Psoas muscle (tissue), 8 donors: Measurements from ENCODE around the gene METTL22. TPM values are rescaled to one million over a fixed set of nuclear protein-coding genes. Genes with fewer than 3 reads are reported as not detected.

Experiments
- ATAC-seq, 4 donors: fragments of 200-7000 bp; cut with Tn5 transposase; one replicate each; pipeline ENCODE4 v1.9.1; 2020; ENCODE audit warnings: moderate library complexity in 3 of 4, mild to moderate bottlenecking in 2 of 4
- DNase-seq, 2 donors: peaks; one replicate each; pipeline ENCODE4 v3.0.0-alpha.2; 2020
- H3K27ac ChIP-seq: fragments of 200-600 bp; one replicate; pipeline ENCODE4 v1.8.0; 2022
- H3K27me3 ChIP-seq, 3 donors: fragments of 200-600 bp in 1 of 3; one replicate each; pipeline versions ENCODE4 v1.6.1 to v1.8.0; 2013 to 2022; ENCODE audit warnings: low read length in 2 of 3, mild to moderate bottlenecking in 2 of 3, moderate library complexity in 1 of 3; ENCODE audit not compliant: insufficient read depth in 3 of 3
- H3K36me3 ChIP-seq, 2 donors: fragments of 200-600 bp in 1 of 2; one replicate each; pipeline versions ENCODE4 v1.6.1 to v1.8.0; 2013 to 2022; ENCODE audit warnings: low read depth in 1 of 2, mild to moderate bottlenecking in 1 of 2, moderate library complexity in 1 of 2; ENCODE audit not compliant: insufficient read depth in 1 of 2
- H3K4me1 ChIP-seq: fragments of 200-600 bp; one replicate; pipeline ENCODE4 v1.8.0; 2022
- H3K4me3 ChIP-seq: fragments of 200-600 bp; one replicate; pipeline ENCODE4 v1.8.0; 2022; ENCODE audit warnings: mild to moderate bottlenecking
- H3K9me3 ChIP-seq: fragments of 200-600 bp; one replicate; pipeline ENCODE4 v1.8.0; 2022
- WGBS, 3 donors: extraction: QIAGEN DNeasy Blood & Tissue Kit; methylation state at CpG; one replicate each; pipeline versions ENCODE4 v1.1.6 to v1.1.7; 2013; 5-methylcytosine and 5-hydroxymethylcytosine counted together
- intact Hi-C, 2 donors: fragments of 100-400 bp; cut with DNase I; formaldehyde crosslinking; loops; one replicate each; pipeline versions ENCODE4 v1.11.0 to v1.14.2; 2022
- polyA plus RNA-seq, 3 donors: library from polyadenylated mRNA; stranded (reverse); fragments of 200-250 nt; gene quantifications; one replicate each; pipeline ENCODE4 v1.2.3, GENCODE V29; 2013
- total RNA-seq, 4 donors: library from RNA; stranded (reverse); fragmentation: NEBNext Ultra II Directional in 2 of 4; extraction: Animal tissue kit (Norgen Biotek cat#: 25700) in 2 of 4; gene quantifications; one replicate each; pipeline versions ENCODE4 v1.2.1 to v1.2.4, GENCODE V29; 2021 to 2023
- TF ChIP-seq, protein P1 (sequence below): fragments of 200-600 bp; IDR thresholded peaks from one replicate; pipeline ENCODE4 v1.8.0; 2022; ENCODE audit warnings: antibody characterized with exemption
- donor health status: healthy with polysubstance abuse.
- donor health status: DM: no; HTN: no; CAD: no; lungs with moderate emphysema.
- donor health status: Bipolar disorder and iron deficiency.
- donor health status: healthy.
- donor health status: DM: yes; HTN: yes; CAD: no.
- donor health status: DM: no; HTN: no; CAD: no.
- donor health status: DM: no; HTN: no; CAD: no.
- donor health status: DM: yes; HTN: yes; CAD: no.

Gene METTL22
- total and polyA plus RNA-seq, 7 donors = 46.7 to 85.9 (median 71.5) TPM

GRCh38 chr16:8674413-8675022 is 53.0 kb downstream of the METTL22 start, which contains the start of gene ABAT:
ABAT (plus strand) TSS chr16:8674617; CDS start chr16:8735740, 61,123 bp downstream.
- Histone ChIP-seq H3K36me3 (no peaks in the 10 kb centered on the region), H3K4me1 (peaks cover 5% of the 10 kb centered on the region), H3K27me3 (no peaks in the 10 kb centered on the region), H3K9me3 (no peaks in the 10 kb centered on the region), H3K27ac (no peak within 1 kb of the TSS), H3K4me3 (peak within 1 kb of the TSS; percentile 76)
- 2 to 3% (median 3%) methylated on average over 27 to 49 of the region's 49 CpGs for WGBS, 3 donors
- ATAC-seq (peak; percentile 99 to 100 (median 100)), DNase-seq (peak; percentile 90 to 94)
- TF ChIP-seq, protein P1, sequence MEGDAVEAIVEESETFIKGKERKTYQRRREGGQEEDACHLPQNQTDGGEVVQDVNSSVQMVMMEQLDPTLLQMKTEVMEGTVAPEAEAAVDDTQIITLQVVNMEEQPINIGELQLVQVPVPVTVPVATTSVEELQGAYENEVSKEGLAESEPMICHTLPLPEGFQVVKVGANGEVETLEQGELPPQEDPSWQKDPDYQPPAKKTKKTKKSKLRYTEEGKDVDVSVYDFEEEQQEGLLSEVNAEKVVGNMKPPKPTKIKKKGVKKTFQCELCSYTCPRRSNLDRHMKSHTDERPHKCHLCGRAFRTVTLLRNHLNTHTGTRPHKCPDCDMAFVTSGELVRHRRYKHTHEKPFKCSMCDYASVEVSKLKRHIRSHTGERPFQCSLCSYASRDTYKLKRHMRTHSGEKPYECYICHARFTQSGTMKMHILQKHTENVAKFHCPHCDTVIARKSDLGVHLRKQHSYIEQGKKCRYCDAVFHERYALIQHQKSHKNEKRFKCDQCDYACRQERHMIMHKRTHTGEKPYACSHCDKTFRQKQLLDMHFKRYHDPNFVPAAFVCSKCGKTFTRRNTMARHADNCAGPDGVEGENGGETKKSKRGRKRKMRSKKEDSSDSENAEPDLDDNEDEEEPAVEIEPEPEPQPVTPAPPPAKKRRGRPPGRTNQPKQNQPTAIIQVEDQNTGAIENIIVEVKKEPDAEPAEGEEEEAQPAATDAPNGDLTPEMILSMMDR = no peak
- intact Hi-C loops = loop anchor here in 1 of 2 donors (5.0 kb wide), 1 partner anchor 123 kb away; the partner anchor contains the start of genes PMM2 and TMEM186

DNA sequence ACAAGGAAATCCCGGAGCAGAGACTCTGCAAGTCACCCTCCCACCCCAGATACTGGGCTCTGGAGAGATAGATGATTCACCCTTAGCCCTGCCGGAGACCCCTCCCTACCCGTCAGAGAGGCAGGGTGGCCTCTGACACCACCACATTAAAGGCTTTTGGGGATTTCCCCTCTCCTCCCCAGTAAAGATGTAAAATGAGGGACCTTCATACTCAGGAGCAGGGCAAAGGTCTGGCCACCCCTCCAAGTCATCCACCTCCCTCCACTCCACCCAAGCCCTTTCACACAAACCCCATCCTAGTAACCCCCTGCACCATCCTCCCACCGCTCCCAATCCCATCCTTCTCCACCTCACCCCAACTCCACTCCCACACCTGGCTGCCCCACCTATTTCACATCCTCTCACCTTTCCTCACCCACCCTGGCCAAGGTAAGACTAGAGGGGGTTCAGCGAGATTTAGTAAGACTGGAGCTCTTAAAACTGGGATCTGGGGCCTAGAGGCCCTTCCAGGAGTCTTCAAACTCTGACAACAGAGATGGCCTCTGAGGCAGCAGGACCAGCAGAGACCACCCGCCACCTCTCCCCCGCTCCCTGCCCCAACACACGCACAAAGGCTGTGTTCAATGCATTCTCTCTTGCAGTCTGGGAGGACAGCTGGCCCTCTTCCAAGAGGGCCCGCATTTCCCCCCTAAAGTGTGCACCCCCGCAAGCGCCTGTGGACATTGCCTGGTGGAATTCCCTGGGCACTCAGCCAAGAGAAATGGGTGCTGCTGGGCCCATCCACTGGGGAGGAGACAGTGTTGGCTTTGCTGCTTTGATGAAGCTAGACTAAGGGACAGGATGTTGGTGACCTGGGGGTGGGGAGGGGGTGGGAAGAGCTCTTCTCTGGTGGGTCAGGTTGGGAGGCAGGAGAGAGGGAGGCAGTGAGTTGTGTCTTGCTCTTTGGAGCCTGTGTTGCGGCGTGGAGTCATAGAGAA is 54.0 kb downstream of the METTL22 start:
- H3K27me3 ChIP-seq = no peaks in the 10 kb centered on the region
- no peaks in the 10 kb centered on the region for H3K9me3 ChIP-seq
- TF ChIP-seq, protein P1 = no peak
- H3K4me1 ChIP-seq = peaks cover 5% of the 10 kb centered on the region
- no peaks in the 10 kb centered on the region for H3K36me3 ChIP-seq
- no peak for ATAC-seq
- no peak for DNase-seq
- peak overlapping the region; percentile 76 for H3K4me3 ChIP-seq
- WGBS, 3 donors = 70 to 80% (median 70%) methylated on average over 11 to 13 of the region's 13 CpGs
- H3K27ac ChIP-seq = no peak overlapping the region
- intact Hi-C loops = no loop called here

GRCh38 chr16:8676160-8676547 is 54.7 kb downstream of the METTL22 start:
- peaks cover 5% of the 10 kb centered on the region for H3K4me1 ChIP-seq
- no peaks in the 10 kb centered on the region for H3K36me3 ChIP-seq
- no peak for DNase-seq
- 69 to 76% (median 74%) methylated on average over 5 of the region's 5 CpGs for WGBS, 3 donors
- no peaks in the 10 kb centered on the region for H3K9me3 ChIP-seq
- no peak for ATAC-seq
- no peak overlapping the region for H3K27ac ChIP-seq
- H3K4me3 ChIP-seq = no peak overlapping the region
- intact Hi-C loops = no loop called here
- TF ChIP-seq, protein P1 = no peak
- H3K27me3 ChIP-seq = no peaks in the 10 kb centered on the region

DNA sequence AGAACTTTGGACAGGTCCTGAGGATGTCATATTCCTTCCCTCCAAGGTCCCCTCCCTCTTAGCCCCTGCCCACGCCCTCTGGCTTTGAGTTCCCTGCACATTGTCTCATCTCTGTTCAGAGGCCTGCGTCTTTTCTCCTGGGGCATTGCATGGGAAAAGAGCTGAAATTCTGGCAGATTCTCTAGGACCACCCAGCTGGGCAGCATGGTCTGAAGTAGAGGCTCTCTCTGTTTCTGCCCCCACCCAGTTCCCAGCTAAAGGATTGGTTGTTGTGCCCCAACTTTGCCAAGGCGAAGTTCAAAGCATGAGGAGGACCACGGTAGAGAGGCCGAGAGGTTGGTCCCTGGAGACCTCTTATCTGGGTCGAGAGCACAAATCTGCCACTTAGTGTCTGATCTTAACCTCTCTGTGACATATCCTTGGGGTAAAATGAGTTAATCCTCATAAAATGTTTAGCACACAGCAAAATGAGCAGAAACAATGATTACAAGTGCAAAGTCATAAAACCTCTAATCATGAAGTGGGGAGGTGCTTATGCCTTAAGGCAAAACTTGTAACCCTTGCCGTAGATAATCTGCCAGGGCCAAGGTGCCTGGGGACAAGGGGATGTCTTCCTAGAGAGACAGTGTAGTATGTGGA is 55.4 kb downstream of the METTL22 start:
- no peaks in the 10 kb centered on the region for H3K36me3 ChIP-seq
- no peaks in the 10 kb centered on the region for H3K27me3 ChIP-seq
- peaks cover 5% of the 10 kb centered on the region for H3K4me1 ChIP-seq
- H3K9me3 ChIP-seq = no peaks in the 10 kb centered on the region
- no peak overlapping the region for H3K4me3 ChIP-seq
- no peak overlapping the region for H3K27ac ChIP-seq
- DNase-seq (no peak), ATAC-seq (no peak)
- WGBS, 3 donors = 77 to 83% (median 82%) methylated on average over 7 of the region's 7 CpGs
- TF ChIP-seq, protein P1 = no peak
- intact Hi-C loops = no loop called here
